GM21717 (cell line): ENCODE data around the gene KIAA0513.
"Not testable (repeated sequence)": the region's sequence is repeated elsewhere in the genome, so short reads cannot be mapped to it uniquely, and the experiment has no call there.

Experiments used
- ATAC-seq: cut with Tn5 transposase; IDR thresholded peaks from one replicate; pipeline ENCODE4 v1.9.1; 2021; ENCODE audit warnings: mild to moderate bottlenecking, moderate library complexity; ENCODE audit not compliant: unreplicated experiment

The KIAA0513 gene

DNA sequence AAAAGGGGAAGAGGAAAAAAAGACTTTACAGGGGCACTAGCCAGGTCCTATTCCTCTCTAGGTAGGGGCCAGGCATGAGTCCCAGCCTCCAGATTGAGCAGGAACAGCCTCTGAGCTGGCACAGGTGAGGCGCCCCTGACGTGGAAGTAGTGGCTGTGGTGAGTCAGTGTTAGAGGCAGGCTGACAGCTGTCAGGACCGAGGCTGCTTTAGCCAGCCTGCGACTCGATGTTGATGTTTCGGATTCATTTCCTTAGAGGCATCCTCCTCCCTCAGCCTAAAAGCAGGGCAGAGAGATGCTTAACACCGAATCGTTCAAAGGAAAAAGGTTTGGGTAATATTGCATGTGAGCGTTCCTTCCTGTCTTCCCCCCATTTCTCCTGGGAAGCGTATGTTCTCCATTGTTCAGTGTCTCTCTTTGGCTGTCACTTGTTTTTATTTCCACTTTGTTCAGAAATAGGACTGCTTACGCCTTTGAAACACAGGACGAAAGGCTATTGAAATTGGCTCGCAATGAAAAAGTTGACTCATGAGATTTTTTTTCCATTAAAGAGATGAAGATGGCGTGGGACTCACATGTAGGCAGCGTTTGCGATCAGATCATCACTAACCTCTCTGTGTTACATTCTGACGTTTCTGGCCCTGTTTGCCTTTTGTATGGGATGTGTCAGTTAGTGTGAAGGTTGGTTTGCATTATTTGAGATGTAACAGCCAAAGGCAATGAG, 1.3 kb downstream of the KIAA0513 start:
- peak; percentile 41 for ATAC-seq

DNA sequence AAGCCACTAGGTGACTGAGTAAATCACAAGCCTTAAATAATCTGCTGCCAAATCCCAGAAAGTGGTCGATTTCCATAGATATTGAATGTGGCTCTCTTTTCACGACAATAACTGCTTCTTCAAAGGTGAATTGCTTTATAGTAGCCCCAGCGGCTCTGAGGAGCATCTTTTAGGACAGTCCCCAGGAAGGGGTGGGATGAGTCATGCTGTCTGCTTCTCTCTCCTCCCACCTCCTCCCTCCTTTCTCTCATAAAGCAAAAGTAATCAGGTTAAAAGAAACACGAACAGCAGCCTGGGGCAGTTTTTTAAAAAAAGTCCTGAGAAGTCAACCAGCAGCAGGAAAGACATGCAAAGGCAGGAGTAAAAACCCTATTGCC, 1.8 kb downstream of the KIAA0513 start:
- ATAC-seq: peak; percentile 37

DNA sequence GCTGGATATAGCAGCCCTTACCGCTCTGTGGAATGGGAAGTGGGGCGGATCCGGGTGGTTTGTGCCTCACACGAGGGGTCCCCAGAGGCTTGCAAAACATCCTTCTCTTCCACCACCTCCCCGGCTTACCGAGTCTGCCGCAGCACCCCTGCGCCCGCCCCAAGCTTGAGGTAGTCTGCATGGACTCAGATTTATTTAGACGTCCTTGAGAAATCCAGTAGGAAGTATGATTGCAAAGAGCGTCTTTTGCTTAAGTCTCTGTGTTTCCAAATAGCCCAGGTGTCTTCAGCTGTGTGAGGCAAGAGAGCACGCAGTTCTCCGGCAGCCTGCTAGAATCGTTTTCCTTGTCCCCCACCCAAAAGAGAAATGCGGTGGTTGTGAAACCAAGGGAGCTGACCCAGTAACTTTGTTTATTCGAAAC, 2.4 kb downstream of the KIAA0513 start:
- no peak for ATAC-seq

DNA sequence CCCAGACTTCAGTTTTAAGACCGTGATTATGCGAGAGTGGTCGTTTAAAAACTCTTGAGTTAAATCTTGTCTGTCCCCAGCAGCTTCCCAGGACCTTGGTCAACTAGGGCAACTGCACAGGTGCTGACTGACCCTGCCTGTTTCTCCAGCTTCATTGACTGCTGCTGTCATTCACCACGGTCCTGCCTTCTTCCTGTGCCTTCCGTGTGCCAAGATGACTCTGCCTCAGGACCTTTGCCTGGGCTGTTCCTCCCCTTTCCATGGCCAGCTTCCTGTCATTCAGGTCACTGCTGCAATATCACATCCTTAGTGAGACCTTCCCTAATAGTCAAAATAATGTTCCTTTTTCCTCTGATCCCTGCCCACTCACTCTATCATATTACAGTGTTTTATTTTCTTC, 3.9 kb downstream of the KIAA0513 start:
- no peak for ATAC-seq

DNA sequence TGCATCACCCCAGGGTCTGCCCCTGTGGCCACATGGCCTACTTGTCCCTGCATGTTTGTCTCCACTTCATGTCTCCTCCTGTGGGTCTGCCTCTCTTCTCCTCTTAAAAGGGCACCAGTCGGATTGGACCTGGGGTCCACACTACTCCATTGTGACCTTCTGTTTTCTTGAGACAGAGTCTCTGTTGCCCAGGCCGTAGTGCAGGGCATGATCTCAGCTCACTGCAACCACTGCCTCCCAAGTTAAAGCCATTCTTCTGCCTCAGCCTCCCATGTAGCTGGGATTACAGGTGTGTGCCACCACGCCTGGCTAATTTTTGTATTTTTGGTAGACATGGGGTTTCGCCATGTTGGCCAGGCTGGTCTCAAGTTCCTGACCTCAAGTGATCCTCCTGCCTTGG, 4.6 kb downstream of the KIAA0513 start:
- ATAC-seq: not testable (repeated sequence)

DNA sequence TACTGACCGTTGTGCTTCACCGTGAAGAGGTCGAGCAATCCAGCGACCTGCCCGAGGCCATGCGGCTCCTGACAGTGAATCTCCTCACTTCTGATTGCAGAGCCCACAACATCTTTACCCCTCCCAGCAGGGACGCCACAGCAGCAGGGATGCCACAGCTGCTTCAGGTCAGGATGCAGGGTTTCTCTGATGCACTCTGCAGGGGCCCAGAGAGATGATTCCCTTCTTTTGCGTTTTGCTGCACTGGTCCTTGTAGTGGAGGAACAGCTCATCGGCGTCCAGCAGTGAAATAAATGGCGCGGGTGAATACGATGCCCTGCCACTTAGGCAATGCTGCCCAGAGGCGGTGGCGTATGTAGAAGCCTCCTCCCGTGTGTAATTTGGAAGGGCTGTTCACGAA, 5.6 kb downstream of the KIAA0513 start:
- no peak for ATAC-seq

DNA sequence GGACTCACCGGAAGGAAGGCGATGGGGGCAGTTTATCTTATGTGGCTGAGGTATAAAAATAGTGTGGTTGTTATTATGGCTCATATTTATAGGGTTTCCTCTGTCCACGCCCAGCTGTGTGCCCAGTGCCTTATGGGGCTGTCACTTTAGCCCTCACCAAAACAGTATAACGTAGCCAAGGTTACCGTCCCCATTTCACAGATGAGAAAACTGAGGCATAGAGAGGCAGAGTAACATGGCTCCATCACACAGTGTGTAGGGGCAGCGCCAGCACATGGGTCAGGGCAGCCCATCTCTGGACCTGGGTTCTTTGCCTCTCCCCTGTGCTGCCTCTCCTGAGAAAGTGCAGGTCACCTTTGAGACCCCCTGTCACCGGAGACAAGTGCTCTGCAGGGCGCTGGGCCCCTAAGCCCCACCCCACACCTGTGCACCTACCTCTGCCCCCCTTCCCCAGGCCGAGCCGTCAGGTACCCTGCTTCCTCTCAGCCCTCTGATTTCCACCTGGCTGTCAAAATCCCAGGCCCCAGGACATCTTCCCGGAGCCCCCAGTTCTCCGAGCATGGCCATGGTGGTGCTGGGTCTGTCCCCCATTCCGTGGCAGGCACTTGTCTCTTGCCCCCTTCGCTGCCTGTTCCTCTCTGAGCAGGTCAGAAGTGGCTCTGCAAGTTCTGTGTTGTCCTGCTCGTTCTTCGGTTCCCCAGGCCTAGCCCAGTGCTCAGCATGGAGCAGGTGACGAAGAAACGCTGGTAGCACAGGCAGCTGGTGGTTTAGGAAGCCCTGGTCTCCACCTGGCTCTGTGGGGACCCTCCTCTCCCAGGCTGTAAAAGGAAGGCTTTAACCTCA, 7.2 kb downstream of the KIAA0513 start:
- no peak for ATAC-seq

DNA sequence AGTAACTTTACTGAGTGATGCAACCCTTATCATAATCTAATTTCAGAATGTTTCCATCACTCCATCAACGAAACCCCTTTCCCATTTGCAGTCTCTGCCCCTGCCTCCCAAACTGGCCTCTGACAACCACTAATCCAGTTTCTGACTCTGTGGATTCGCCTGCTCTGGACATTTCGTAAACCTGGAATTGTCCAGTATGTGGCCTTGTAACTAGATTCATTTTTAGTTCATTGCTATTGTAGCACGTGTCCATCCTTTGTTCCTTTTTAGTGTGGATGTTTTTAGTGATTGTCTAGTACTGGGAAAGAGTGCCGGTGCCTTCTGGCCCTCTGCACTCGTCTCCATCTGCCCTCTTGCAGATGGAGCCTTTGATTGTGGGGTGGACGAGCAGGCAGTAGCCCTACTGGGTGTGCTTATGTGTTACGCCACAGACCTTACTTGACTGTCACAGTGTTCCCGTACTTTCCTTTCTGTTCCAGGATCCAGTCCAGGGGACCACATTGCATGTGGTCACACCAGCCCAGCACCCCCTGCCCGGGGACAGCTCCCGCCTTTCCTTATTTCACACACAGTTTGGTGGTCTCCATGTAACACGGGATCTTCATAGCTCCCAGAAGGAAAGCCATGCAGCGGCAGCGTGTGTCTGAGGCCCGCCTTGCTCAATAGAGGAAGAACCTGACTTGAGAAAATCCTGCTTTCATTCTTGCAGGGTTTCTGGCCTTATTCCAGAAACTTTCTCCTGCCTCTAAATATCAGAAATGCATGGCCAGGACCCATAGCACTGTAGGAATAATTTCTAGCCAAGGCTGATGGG, 8.8 kb downstream of the KIAA0513 start:
- ATAC-seq: no peak

DNA sequence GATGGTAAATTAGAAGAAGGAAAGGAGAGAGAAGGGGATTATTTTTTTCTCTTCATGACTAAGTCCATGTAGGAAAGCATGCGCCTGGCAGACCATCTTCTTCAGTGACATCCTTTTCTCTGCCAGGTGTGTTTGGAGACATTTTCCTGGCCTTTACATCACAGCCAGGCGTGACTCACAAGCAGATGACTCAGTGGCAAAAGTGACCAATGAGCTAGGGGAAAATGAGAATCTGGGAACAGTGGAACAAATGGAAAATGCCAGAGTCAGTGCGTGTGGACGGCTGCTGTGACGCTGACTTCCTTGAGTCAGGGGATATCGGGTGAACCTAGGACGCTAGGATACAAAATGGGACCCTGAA, 9.4 kb downstream of the KIAA0513 start:
- no peak for ATAC-seq

DNA sequence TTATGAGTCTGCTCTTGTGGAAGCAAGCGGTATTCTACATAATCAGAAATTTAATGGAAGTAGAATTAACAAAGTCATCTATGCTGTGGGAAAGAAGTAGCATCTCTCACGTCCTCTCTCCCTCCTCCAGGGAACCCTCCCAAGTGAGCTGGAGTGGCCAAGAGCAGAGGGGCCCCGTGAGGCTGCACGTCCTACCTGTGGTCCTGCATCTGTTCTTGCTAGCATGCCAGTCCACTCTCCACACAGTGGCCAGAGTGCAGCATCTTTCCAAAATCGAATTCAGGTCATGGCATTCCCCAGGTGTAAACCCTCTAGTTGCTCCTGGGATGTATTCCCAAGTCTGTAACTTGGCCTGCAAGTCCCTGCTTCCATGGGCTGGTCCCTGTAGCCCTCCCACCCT, 10.1 kb downstream of the KIAA0513 start:
- no peak for ATAC-seq

DNA sequence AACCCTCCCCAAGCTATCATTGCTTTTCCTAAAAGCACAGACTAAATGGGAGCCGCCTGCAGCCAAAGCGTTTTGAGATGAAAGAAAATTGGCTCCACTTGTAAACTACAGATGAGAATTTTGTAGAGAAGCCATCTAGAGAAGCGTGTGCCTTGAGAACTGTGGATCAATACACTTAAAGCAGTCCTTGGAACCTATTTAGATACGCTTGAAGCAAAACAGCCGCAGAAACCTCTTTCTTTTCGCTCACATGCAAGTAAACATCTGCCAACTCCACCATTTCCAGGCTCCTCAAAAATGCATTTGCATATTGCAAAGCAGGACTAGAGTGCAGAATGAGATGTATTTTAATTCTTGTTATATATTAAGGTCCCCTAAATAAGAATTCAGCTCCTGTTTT, 13.1 kb downstream of the KIAA0513 start:
- no peak for ATAC-seq

DNA sequence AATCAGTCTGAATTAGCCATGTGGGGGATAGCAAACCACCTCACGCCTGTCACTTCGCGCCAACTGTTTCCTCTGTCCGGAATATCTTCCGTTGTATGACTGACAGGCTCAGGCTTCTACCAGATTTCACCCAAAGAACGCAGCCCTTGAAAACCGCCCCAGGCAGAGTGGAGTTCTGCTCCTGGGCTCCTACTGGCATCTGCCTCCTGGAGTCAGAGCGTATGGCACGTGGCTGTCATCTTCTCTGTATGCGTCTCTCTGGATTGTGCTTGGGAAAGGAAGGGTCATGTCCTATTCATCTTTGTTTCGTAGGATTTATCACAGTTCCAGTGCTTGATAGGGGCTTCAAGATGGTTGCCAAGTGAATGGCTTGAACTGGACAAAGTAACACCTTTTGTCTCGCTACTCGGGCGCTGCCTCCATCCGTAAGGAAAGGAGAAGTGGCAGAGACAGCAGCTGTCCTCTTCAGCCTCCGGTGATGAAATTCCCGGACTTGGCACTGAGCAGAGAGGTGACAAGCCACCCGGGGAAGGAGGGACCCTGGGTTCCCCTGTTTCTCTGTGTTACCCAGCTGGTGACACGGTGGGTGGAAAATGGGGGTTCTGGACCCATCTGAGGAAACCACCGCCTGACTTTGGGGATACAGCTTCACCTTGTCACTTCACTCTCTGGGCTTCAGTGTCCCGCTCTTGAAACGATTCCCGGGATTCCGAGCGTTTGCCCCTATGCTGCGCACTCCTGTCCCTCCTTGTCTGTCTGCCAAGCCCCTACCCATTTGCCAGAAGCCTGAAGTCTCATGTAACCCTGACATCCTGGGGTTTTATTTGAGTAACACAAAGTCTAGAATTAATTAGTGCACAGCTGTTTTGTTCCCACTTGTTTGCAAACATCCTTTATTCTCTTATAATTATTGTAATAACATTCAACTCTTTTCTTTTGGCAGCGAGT, 13.9 kb downstream of the KIAA0513 start:
- ATAC-seq: no peak

DNA sequence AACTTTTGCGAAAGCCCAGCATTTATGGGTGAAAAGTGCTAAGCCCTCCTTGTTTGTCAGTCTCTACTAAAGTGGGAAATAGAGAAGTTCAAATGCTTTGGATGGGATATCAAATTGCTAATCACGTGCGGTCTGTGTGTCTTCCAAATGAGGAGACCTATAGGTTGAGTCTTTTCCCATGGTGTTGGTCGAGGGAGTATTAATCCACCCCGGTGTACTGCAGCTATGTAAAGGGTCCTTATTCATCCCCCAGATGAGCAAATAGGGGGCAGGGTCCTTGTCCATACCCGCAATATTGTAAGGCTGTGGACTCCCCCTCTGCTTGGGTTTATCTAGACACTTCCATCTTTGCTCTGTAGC, 14.6 kb downstream of the KIAA0513 start:
- no peak for ATAC-seq

DNA sequence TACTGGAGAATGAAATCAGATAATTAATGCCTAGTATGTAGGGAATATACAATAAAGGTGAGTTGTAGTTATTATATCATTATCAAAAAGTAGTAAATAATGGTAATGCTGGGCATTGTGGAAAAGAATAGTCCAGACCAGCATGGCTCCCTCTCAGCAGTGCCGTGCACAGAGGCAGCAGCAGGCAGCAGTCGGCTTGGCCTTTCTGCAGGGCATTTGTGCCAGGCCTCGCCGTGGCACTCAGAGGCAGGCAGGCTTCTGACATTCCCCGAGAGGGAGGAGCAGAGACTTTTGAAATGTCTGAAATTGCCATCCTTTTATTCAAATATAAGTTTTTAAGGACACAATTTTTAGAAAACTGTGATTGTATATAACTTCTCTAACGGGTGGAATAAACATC, 15.0 kb downstream of the KIAA0513 start:
- no peak for ATAC-seq

DNA sequence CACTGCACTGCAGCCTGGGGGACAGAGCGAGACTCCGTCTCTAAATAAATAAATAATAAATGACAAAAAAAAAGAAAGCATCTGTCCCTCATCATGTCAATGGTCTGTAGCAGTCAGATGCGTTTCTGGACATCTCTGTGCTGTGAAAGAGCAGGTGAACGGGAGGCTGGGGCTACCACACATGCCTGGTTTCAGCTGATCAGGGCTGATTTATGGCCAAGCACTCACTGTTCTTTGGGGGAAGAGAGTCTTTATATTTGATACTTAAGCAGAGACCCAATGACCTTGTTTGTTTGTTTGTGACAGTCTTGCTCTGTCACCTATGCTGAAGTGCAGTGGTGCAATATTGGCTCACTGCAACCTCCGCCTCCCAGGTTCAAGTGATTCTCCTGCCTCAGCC, 17.5 kb downstream of the KIAA0513 start:
- no peak for ATAC-seq

DNA sequence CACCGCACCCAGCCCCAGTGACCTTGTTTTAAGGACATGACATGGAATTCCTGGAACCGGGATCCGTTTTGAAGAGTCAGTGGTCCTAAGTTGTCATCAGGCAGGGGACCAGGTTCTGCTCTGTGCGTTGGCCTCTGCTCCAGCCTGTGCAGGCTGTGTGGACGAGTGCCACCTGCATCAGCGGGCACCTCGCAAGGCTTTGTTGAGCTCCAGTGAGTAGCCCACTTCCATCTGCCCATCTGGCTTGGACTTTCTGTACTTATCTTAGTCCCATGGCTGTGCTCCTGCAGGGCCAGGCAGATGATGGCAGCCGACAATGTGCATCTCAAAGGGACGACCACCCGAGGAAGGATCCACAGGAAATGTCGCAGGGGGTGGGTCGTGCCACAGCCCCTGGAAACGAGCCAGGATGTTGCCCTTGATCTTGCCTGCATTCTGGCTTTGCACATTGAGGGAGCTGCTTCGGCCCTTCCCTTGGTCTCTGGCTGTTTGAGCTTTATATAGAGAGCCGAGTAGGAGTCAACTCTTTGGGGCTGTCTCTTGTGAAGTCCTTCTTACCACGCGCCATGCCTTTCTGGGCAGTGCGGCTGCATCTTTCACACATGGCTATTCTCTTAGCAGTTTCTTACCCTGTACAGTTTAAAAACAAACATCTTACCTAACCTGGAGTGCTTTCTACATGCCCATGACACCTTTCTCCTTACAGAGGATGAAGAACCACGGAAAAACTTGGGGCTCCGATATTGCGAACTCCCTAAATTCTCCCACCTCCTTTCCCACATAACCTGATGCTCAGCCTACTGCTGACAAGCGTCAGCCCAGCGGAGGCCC, 18.3 kb downstream of the KIAA0513 start:
- ATAC-seq: no peak

DNA sequence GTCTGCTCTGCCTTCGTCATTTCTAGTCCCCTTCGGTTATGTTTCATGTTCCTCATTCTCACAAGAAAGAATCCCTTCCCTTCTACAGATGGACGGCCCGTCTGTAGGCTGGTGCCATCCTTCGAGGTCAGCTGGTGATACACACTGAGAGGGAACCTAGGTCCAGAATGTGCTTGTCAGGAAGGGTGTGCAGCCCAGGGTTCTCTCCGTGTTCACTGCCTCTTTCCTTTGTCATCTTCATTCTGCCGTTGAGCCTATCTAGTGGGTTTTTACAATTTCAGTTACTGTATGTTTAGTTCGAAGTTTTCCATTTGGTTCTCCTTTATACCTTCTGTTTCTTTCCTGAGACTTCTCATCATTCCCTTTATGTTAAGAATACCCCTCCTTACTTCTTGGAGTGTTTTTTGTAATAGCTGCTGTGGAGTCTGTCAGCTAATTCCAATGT, 18.9 kb downstream of the KIAA0513 start:
- ATAC-seq: no peak

DNA sequence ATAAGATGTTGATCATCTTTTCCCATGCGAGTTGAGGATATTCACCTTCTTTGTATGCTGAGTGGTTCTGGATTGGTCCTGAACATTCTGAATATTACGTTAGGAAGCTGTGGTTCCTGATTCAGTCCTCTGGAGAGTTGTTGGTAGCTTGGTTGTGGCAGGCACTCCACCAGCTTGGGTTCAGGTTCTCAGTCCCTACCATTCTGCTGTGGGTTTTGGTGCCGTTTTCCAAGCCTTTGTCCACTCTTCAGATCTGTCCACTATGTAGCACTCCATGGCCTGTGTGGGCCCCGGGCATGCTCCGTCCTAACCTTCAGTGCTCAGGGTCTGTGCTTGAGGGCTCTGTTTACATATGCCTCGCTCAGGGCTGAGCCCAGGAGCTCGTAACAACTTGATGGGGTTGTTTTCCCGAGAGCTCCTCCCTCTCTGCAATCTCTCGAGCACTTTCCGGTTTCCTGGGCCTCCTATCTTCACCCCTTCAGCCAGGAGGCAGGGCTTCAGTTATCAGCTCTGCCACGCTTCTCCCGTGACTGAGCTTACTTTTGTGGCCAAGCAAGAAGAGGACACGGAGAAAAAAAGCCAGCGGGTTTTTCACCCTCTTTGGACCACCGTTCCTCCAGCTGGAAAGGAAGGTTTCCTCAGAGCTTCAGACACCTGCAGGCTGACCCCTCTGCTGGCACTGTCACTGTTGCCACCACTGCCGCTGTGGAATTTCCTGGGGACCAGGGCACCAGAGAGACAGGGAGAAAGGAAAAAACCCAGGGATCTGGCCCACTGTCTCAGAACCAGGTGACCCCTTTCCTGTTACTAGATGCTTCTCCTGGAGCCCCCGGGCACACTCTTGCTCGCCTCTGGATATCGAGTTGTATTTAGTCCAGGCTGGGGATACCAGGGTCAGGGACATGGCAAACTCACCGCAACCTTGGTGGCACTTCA, 19.6 kb downstream of the KIAA0513 start:
- no peak for ATAC-seq
